GM12892 (cell line): ENCODE results near the gene TPD52L1.

Experiments
- DNase-seq: peaks from one replicate; pipeline ENCODE4 v3.0.0; 2011; ENCODE audit not compliant: insufficient read length
- FAIRE-seq: peaks from 2 replicates; lab custom pipeline; 2011; peaks lifted over from hg19 to GRCh38; lab: Jason Lieb, UNC
- POLR2A ChIP-seq: IDR thresholded peaks from 2 replicates; pipeline ENCODE4 v1.6.1; 2011; ENCODE audit warnings: low read depth, low read length, control low read depth
- POLR2AphosphoS5 ChIP-seq: IDR thresholded peaks from 2 replicates; pipeline ENCODE4 v1.6.1; 2011; ENCODE audit warnings: low read depth, low read length, control low read depth
- TAF1 ChIP-seq: IDR thresholded peaks from 2 replicates; pipeline ENCODE4 v1.6.1; 2011; ENCODE audit warnings: low read depth, mild to moderate bottlenecking, control low read depth, low read length, borderline replicate concordance

Gene TPD52L1

DNA sequence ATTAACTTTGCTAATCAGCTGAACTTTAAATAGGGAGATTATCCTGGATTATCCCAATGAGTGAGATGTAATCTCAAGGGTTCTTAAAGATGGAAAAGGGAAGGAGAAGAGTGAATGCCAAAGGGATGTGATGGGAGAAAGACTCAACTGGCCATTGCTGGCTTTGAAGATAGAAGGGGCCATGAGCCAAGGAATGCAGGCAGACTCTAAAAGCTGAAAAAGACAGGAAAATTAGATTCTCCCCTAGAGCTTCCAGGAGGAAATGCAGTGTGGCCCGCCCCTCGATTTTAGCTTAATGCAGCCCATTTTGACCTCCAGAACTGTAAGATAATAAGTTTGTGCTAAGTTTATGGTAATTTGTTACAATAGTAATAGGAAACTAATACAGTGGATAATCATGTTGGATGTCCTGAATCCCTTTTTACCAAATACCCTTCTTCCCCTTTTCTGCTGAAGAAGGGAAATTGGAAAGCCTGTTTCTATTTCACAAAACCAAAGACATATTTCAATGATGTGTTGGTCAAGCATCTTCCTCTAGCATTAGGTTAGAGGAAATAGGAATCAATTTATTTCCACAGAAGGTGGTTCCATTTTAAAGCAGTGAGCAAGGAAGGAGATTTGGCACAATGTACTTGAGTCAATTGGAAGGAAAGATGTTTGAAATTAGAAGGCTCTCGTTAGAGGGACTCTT lies 151.5 kb downstream of the TPD52L1 start:
- no peak for DNase-seq
- no peak for TF ChIP-seq POLR2AphosphoS5
- TF ChIP-seq TAF1: no peak
- TF ChIP-seq POLR2A: no peak
- no peak for FAIRE-seq

DNA sequence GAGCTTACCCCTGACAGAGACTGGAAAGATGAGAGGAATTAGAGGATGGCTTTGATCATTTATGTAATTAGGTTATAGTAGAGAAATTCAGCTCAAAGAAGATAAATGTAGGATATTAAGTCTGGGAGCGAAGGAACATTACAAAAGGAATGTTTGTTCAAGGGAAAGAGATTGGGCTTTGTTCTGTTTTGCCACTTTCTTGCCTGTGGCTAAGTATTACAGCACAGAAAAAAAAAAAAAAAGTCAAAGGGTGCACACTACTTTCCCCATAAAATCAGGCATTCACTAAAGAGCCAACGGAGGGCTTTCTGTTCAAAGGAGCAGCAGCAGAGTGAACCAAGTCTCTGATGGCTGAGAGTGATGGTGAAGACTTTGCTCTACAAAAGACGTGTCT lies 153.2 kb downstream of the TPD52L1 start:
- DNase-seq (no peak), FAIRE-seq (no peak)
- TF ChIP-seq TAF1: no peak

DNA sequence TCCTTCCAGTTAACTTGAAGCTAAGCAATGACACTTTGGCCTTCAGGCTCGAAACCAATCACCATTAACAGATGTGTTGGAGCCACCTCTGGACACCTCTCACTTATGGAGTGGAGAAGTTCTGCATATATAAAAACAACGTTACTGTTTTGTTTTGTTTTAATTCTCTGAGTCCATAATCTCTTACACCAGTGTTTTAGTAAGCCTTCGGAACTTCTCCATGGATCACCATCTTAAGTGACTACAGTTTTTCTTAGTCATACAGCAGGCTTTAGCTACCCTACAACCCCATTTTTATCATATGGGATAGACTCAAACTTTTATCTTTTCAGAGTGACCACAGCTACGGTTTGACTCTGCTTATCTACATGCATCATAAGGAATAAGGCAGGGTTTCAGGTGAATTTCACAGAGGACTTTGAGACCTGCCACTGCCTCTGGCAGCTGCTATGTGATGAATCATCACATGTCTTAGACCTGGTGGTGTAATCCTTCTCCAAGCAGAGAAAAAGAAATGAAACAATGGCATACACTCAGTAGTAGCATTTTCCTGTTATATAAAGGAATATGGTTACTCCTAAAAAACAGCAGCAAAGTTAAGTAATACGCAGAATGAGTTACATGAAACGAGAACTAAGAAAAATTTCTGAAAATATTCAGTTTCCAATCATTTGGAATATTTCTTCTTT lies 153.7 kb downstream of the TPD52L1 start:
- TF ChIP-seq POLR2AphosphoS5 (no peak), TAF1 (no peak), POLR2A (no peak)
- FAIRE-seq: no peak
- DNase-seq: no peak

DNA sequence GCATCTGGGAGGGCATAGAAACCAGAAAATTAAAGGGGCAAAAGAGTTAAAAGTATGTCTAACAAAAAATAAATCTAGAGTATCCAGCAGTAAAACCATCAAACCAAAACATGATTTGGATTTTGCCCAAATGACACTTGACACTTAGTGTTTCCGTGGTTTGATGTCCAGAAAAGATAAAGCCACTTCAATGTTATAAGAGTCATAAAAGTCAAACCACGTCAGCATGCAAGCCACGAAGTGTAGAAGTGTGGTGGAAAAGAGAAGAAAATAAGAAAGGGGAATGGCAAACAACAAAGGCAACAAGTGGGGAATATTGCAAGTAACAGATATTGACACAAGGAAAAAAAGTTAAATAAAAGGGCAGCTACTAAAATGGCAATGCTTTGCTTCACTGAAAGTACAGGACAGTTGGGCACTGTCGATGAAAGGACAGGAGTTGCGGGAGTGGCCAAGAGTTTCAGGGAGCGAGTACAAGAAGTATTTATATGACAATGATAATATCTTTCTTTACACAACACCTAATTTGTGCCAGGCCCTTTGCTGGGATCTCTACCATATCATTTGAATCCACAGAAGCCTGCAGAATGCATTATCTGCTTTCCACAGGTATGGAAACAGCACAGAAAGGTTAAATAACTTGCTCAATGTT lies 154.5 kb downstream of the TPD52L1 start:
- DNase-seq (no peak), FAIRE-seq (no peak)
- TF ChIP-seq TAF1 (no peak), POLR2A (no peak), POLR2AphosphoS5 (no peak)

- no peak for TF ChIP-seq TAF1
- TF ChIP-seq POLR2AphosphoS5: no peak
- no peak for TF ChIP-seq POLR2A
- FAIRE-seq (peak; percentile 82), DNase-seq (no peak)
These were observed 157.5 kb downstream of the TPD52L1 start for GRCh38 chr6:125310994-125311649.

- TF ChIP-seq TAF1 (no peak), POLR2A (no peak), POLR2AphosphoS5 (no peak)
- DNase-seq: no peak
- peak; percentile 24 for FAIRE-seq
These were observed 158.9 kb downstream of the TPD52L1 start for GRCh38 chr6:125312478-125312877.

DNA sequence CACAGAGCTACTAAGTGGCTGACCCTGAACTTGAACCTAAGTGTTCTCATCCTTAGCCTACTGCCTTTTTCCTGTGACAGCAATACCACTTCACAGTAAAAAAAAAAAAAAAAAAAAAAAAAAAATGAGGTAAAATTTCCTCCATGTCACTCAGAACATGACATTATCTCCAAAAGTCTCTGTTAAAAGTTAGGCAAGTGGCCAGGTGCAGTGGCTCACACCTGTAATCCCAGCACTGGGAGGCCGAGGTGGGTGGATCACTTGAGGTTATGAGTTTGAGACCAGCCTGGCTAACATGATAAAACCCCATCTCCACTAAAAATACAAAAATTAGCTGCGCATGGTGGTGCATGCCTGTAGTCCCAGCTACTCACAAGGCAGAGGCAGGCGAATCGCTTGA lies 159.4 kb downstream of the TPD52L1 start:
- FAIRE-seq: no peak
- no peak for TF ChIP-seq POLR2AphosphoS5
- TF ChIP-seq POLR2A: no peak
- TF ChIP-seq TAF1: no peak

More for the DNA sequence above, 159.4 kb downstream of the TPD52L1 start:
- no peak for DNase-seq
